MM.1S (cell line): ENCODE results near the gene RMND1.

ENCODE experiments used
- DNase-seq: peaks from one replicate; pipeline ENCODE4 v3.0.0-alpha.2; 2015
- H2AFZ ChIP-seq: fragments of 300-600 bp; sonication (generic); 2 replicates; pipeline ENCODE4 v1.6.0; 2016; ENCODE audit warnings: antibody characterized with exemption, low read length
- H3F3A ChIP-seq: fragments of 300-600 bp; sonication (generic); 2 replicates; pipeline ENCODE4 v1.6.1; 2016; ENCODE audit warnings: mild to moderate bottlenecking, antibody characterized with exemption, low read length, moderate library complexity, mixed read lengths; ENCODE audit not compliant: insufficient read depth
- H3K27ac ChIP-seq: fragments of 300-600 bp; sonication (generic); 2 replicates; pipeline ENCODE4 v1.5.1; 2016; ENCODE audit warnings: mild to moderate bottlenecking, low read length
- H3K27me3 ChIP-seq: fragments of 300-600 bp; sonication (generic); replicated peaks from 2 replicates; pipeline ENCODE4 v1.6.0; 2016; ENCODE audit warnings: low read length; ENCODE audit not compliant: insufficient read depth
- H3K36me3 ChIP-seq: fragments of 300-600 bp; sonication (generic); replicated peaks from 2 replicates; pipeline ENCODE4 v1.6.1; 2016; ENCODE audit warnings: mild to moderate bottlenecking, low read length, mixed read lengths; ENCODE audit not compliant: insufficient read depth
- H3K4me1 ChIP-seq: fragments of 300-600 bp; sonication (generic); 2 replicates; pipeline ENCODE4 v1.6.1; 2016; ENCODE audit warnings: low read length, mixed read lengths
- H3K4me2 ChIP-seq: fragments of 300-600 bp; sonication (generic); 2 replicates; pipeline ENCODE4 v1.6.0; 2016; ENCODE audit warnings: low read depth, low read length
- H3K4me3 ChIP-seq: fragments of 300-600 bp; sonication (generic); 2 replicates; pipeline ENCODE4 v1.5.1; 2016; ENCODE audit warnings: low read length, mixed read lengths
- H3K79me2 ChIP-seq: fragments of 300-600 bp; sonication (generic); 2 replicates; pipeline ENCODE4 v1.6.1; 2016; ENCODE audit warnings: mixed run types, low read length, mixed read lengths
- H3K9ac ChIP-seq: fragments of 300-600 bp; sonication (generic); 2 replicates; pipeline ENCODE4 v1.6.1; 2016; ENCODE audit warnings: low read length, mixed read lengths
- H3K9me2 ChIP-seq: fragments of 300-600 bp; sonication (generic); replicated peaks from 2 replicates; pipeline ENCODE4 v1.6.1; 2016; ENCODE audit warnings: mild to moderate bottlenecking, low read length, mixed read lengths; ENCODE audit not compliant: insufficient read depth
- H3K9me3 ChIP-seq: fragments of 300-600 bp; sonication (generic); replicated peaks from 2 replicates; pipeline ENCODE4 v1.6.1; 2016; ENCODE audit warnings: mild to moderate bottlenecking, low read length, mixed read lengths; ENCODE audit not compliant: insufficient read depth
- H4K20me1 ChIP-seq: fragments of 300-600 bp; sonication (generic); 2 replicates; pipeline ENCODE4 v1.6.1; 2016; ENCODE audit warnings: mild to moderate bottlenecking, low read length, moderate library complexity, mixed read lengths; ENCODE audit not compliant: insufficient read depth
- CTCF ChIP-seq: fragments of 300-600 bp; sonication (generic); IDR thresholded peaks from 2 replicates; pipeline ENCODE4 v1.5.1; 2016; ENCODE audit warnings: antibody characterized with exemption, low read length, mixed read lengths
- EZH2 ChIP-seq: fragments of 300-600 bp; sonication (generic); optimal IDR thresholded peaks from 2 replicates; pipeline ENCODE3; 2017; ENCODE audit warnings: low read depth, mild to moderate bottlenecking, antibody characterized with exemption, low read length, mixed read lengths
- EZH2phosphoT487 ChIP-seq: fragments of 300-600 bp; sonication (generic); IDR thresholded peaks from 2 replicates; pipeline ENCODE4 v1.6.1; 2018; ENCODE audit warnings: antibody characterized with exemption, low read length

RMND1 gene

GRCh38 chr6:151436300-151436699 lies 15.6 kb downstream of the RMND1 start:
- Histone ChIP-seq H3K27me3 (no peaks in the 10 kb centered on the region), H4K20me1 (no peaks in the 10 kb centered on the region), H3K4me1 (no peaks in the 10 kb centered on the region), H3K79me2 (peaks cover 29% of the 10 kb centered on the region), H3K9me2 (no peaks in the 10 kb centered on the region), H3F3A (0 out of 2 replicates have a peak, but pooled peaks cover 6% of the 10 kb centered on the region), H3K4me2 (no peak overlapping the region), H3K27ac (no peak overlapping the region), H3K4me3 (no peak overlapping the region), H2AFZ (no peak overlapping the region), H3K36me3 (no peaks in the 10 kb centered on the region), H3K9ac (no peak overlapping the region), H3K9me3 (no peaks in the 10 kb centered on the region)
- TF ChIP-seq EZH2phosphoT487 (no peak), EZH2 (no peak), CTCF (no peak)
- DNase-seq, result no peak

DNA sequence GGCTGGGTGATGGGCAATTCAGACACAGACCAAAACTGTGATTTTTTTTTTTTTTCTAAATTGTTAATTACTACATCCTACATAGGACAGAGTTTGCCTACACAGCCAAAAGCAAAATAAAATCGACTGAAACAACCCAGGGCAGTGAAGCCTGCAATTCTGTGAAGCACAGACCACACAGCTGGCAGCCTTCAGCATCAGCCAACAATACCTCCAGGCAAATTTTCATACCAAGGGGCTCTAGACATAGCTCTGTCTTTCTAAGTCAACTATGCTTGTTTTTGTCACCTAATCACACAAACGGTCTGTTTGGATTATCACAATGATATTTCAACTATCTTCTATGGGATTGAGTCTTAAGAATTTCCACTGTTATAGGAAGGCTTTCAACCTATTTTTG lies 17.6 kb downstream of the RMND1 start:
- no peak overlapping the region for H3K4me2 ChIP-seq
- peaks cover 15% of the 10 kb centered on the region for H3K79me2 ChIP-seq
- H3K9me2 ChIP-seq, result no peaks in the 10 kb centered on the region

GRCh38 chr6:151432651-151433050 lies 19.3 kb downstream of the RMND1 start:
- no peaks in the 10 kb centered on the region for H3K27me3 ChIP-seq
- H3K9ac ChIP-seq, result no peak overlapping the region
- no peaks in the 10 kb centered on the region for H4K20me1 ChIP-seq
- DNase-seq, result no peak
- H3F3A ChIP-seq, result no peaks in the 10 kb centered on the region
- no peak for TF ChIP-seq EZH2
- no peak for TF ChIP-seq EZH2phosphoT487
- no peak for TF ChIP-seq CTCF
- H3K27ac ChIP-seq, result no peak overlapping the region
- no peaks in the 10 kb centered on the region for H3K4me1 ChIP-seq
- 0 out of 2 replicates have a peak, but pooled peaks cover 2% of the 10 kb centered on the region for H3K79me2 ChIP-seq
- H3K36me3 ChIP-seq, result no peaks in the 10 kb centered on the region
- no peak overlapping the region for H3K4me3 ChIP-seq
- no peak overlapping the region for H2AFZ ChIP-seq
- no peaks in the 10 kb centered on the region for H3K9me2 ChIP-seq
- H3K9me3 ChIP-seq, result no peaks in the 10 kb centered on the region
- no peak overlapping the region for H3K4me2 ChIP-seq

More for the DNA sequence above, 17.6 kb downstream of the RMND1 start:
- H3K9me3 ChIP-seq, result no peaks in the 10 kb centered on the region
- H4K20me1 ChIP-seq, result no peaks in the 10 kb centered on the region
- no peaks in the 10 kb centered on the region for H3K4me1 ChIP-seq
- H3K4me3 ChIP-seq, result no peak overlapping the region
- H3K27me3 ChIP-seq, result no peaks in the 10 kb centered on the region
- H3F3A ChIP-seq, result no peaks in the 10 kb centered on the region
- no peak for TF ChIP-seq EZH2
- TF ChIP-seq EZH2phosphoT487, result no peak
- TF ChIP-seq CTCF, result no peak
- H2AFZ ChIP-seq, result no peak overlapping the region
- no peak overlapping the region for H3K9ac ChIP-seq
- H3K36me3 ChIP-seq, result no peaks in the 10 kb centered on the region
- no peak for DNase-seq
- no peak overlapping the region for H3K27ac ChIP-seq

DNA sequence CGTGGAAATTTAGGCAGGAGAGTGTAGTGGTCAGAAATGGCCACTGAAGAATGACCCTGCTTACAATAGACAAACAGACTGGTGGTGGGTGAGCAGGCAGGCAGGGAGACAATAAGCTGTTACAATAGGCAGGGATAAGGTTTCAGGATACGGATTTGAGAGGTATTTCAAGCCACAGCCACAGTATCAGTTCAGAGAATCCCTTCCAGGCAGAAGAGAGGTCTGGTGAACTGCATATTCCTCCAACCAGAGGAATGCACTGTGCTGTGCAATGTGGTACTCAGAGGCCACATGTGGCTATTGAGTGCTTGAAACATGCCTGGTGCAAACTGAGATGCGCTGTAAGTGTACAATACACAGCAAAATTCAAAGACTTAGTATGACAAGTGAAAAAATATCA lies 20.6 kb downstream of the RMND1 start:
- no peaks in the 10 kb centered on the region for H3F3A ChIP-seq
- no peaks in the 10 kb centered on the region for H3K79me2 ChIP-seq
- H3K4me3 ChIP-seq, result no peak overlapping the region
- no peak overlapping the region for H2AFZ ChIP-seq
- H3K9me2 ChIP-seq, result no peaks in the 10 kb centered on the region
- H3K9me3 ChIP-seq, result no peaks in the 10 kb centered on the region
- TF ChIP-seq EZH2 (no peak), CTCF (no peak), EZH2phosphoT487 (no peak)
- no peak overlapping the region for H3K9ac ChIP-seq
- H4K20me1 ChIP-seq, result no peaks in the 10 kb centered on the region
- no peak overlapping the region for H3K27ac ChIP-seq
- H3K27me3 ChIP-seq, result no peaks in the 10 kb centered on the region
- DNase-seq, result no peak
- H3K36me3 ChIP-seq, result no peaks in the 10 kb centered on the region
- H3K4me1 ChIP-seq, result no peaks in the 10 kb centered on the region
- no peak overlapping the region for H3K4me2 ChIP-seq
